Lower leg skin (tissue), 3 donors: Measurements from ENCODE around the gene TM4SF5.

ENCODE experiments used
- CTCF ChIP-seq, 3 donors: fragments of 450-650 bp; IDR thresholded peaks; one replicate each; pipeline ENCODE4 v1.5.1; 2016; ENCODE audit warnings: antibody characterized with exemption in 3 of 3, mild to moderate bottlenecking in 3 of 3, moderate library complexity in 2 of 3
- POLR2A ChIP-seq, 2 donors: fragments of 450-650 bp; IDR thresholded peaks; one replicate each; pipeline ENCODE4 v1.6.1; 2016 to 2017; ENCODE audit warnings: antibody characterized with exemption in 2 of 2, mild to moderate bottlenecking in 1 of 2, moderate library complexity in 1 of 2

GRCh38 chr17:4741544-4741943 is 30.1 kb upstream of the TM4SF5 start:
- TF ChIP-seq CTCF (IDR thresholded peaks at IDR 0.05) = no peak
- TF ChIP-seq POLR2A (IDR thresholded peaks at IDR 0.05) = no peak
